ENCODE results near the gene ZNF837.
A peak's percentile ranks its signal among the peaks of the same experiment; 100 is the strongest.
"Not testable (repeated sequence)": the region's sequence is repeated elsewhere in the genome, so short reads cannot be mapped to it uniquely, and the experiment has no call there.

ZNF837 gene

GRCh38 chr19:58350001-58350861 lies 30.6 kb downstream of the ZNF837 start:
- DNase-seq, result no peak

- DNase-seq, result no peak
Measured at GRCh38 chr19:58349590-58349989, 31.2 kb downstream of the ZNF837 start.

- DNase-seq, result not testable (repeated sequence)
Measured at GRCh38 chr19:58348080-58348479, 32.8 kb downstream of the ZNF837 start.

- peak; percentile 77 for DNase-seq
Measured at GRCh38 chr19:58346961-58347929, 33.6 kb downstream of the ZNF837 start.

GRCh38 chr19:58345558-58345957 lies 35.3 kb downstream of the ZNF837 start:
- no peak for DNase-seq

- no peak for DNase-seq
Measured at GRCh38 chr19:58338825-58339558, 41.8 kb downstream of the ZNF837 start.

- DNase-seq, result no peak
Measured at GRCh38 chr19:58338336-58338735, 42.5 kb downstream of the ZNF837 start.

GRCh38 chr19:58336820-58337219 lies 44.0 kb downstream of the ZNF837 start:
- no peak for DNase-seq

- DNase-seq, result no peak
Measured at GRCh38 chr19:58336216-58336615, 44.6 kb downstream of the ZNF837 start.

GRCh38 chr19:58335630-58336029 lies 45.2 kb downstream of the ZNF837 start:
- no peak for DNase-seq

- no peak for DNase-seq
Measured at GRCh38 chr19:58334691-58335249, 46.1 kb downstream of the ZNF837 start.

GRCh38 chr19:58332697-58333096 lies 48.1 kb downstream of the ZNF837 start:
- no peak for DNase-seq

GRCh38 chr19:58330458-58330857 lies 50.4 kb downstream of the ZNF837 start:
- no peak for DNase-seq

GRCh38 chr19:58328999-58329398 lies 51.8 kb downstream of the ZNF837 start:
- peak; percentile 28 for DNase-seq

GRCh38 chr19:58326914-58327726 lies 53.7 kb downstream of the ZNF837 start, which contains the start of gene ZSCAN22:
TSS of gene ZSCAN22 (plus strand) at chr19:58326994. CDS start at chr19:58334803, 7,809 bp downstream.
- peak; percentile 92 for DNase-seq

GRCh38 chr19:58326501-58326913 lies 54.3 kb downstream of the ZNF837 start:
- no peak for DNase-seq

- DNase-seq, result no peak
Measured at GRCh38 chr19:58325311-58326022, 55.4 kb downstream of the ZNF837 start.

- no peak for DNase-seq
Measured at GRCh38 chr19:58319241-58319640, 61.6 kb downstream of the ZNF837 start.

- DNase-seq, result no peak
Measured at GRCh38 chr19:58318297-58318696, 62.5 kb downstream of the ZNF837 start.
